Measurements from ENCODE around the gene GIPC2.
A peak's percentile ranks its signal among the peaks of the same experiment; 100 is the strongest.
"Not testable (repeated sequence)": the region's sequence is repeated elsewhere in the genome, so short reads cannot be mapped to it uniquely, and the experiment has no call there.

Gene GIPC2

GRCh38 chr1:78045926-78046778 is at the start of gene GIPC2:
Gene GIPC2, plus strand, starts transcription at chr1:78045966. Its CDS starts 129 bp downstream, at chr1:78046095.
- peak; percentile 27 to 35 for DNase-seq
- TF ChIP-seq POLR2A (IDR thresholded peaks at IDR 0.05; ENCODE audit: low read length), result no peak

GRCh38 chr1:77996734-77997133 is 49.0 kb upstream of the GIPC2 start:
- TF ChIP-seq GATA1 (IDR thresholded peaks at IDR 0.05; ENCODE audit: low read depth, low read length), result no peak
- TF ChIP-seq POLR2A (IDR thresholded peaks at IDR 0.05; ENCODE audit: low read length), result no peak
- DNase-seq, result no peak

GRCh38 chr1:78000536-78000935 is 45.2 kb upstream of the GIPC2 start:
- not testable (repeated sequence) for DNase-seq

GRCh38 chr1:78003070-78003746 is 42.6 kb upstream of the GIPC2 start:
- no peak for TF ChIP-seq POLR2A (IDR thresholded peaks at IDR 0.05; ENCODE audit: low read length)
- DNase-seq, result peak; percentile 67 to 78

GRCh38 chr1:78003882-78004718 is 41.7 kb upstream of the GIPC2 start:
- peak; percentile 85 for DNase-seq
- TF ChIP-seq POLR2A (IDR thresholded peaks at IDR 0.05; ENCODE audit: low read length) (no peak), GATA1 (IDR thresholded peaks at IDR 0.05; ENCODE audit: low read depth, low read length) (no peak)

GRCh38 chr1:78004719-78005447 is 40.9 kb upstream of the GIPC2 start, which contains the start of gene DNAJB4:
Gene DNAJB4, plus strand, starts transcription at chr1:78004939. Its CDS starts 172 bp downstream, at chr1:78005111.
- DNase-seq, result peak; percentile 94 to 97
- no peak for TF ChIP-seq GATA1 (IDR thresholded peaks at IDR 0.05; ENCODE audit: low read depth, low read length)
- peak; percentile 100 for TF ChIP-seq POLR2A (IDR thresholded peaks at IDR 0.05; ENCODE audit: low read length)

GRCh38 chr1:78005448-78005722 is 40.4 kb upstream of the GIPC2 start:
- TF ChIP-seq POLR2A (IDR thresholded peaks at IDR 0.05; ENCODE audit: low read length) (no peak), GATA1 (IDR thresholded peaks at IDR 0.05; ENCODE audit: low read depth, low read length) (no peak)
- no peak for DNase-seq

GRCh38 chr1:78005755-78006154 is 40.0 kb upstream of the GIPC2 start:
- DNase-seq, result peak; percentile 65 to 77
- no peak for TF ChIP-seq POLR2A (IDR thresholded peaks at IDR 0.05; ENCODE audit: low read length)
- no peak for TF ChIP-seq GATA1 (IDR thresholded peaks at IDR 0.05; ENCODE audit: low read depth, low read length)

- TF ChIP-seq GATA1 (IDR thresholded peaks at IDR 0.05; ENCODE audit: low read depth, low read length), result no peak
- no peak for TF ChIP-seq POLR2A (IDR thresholded peaks at IDR 0.05; ENCODE audit: low read length)
- DNase-seq, result peak in 1 of 2 experiments; percentile 27
Observed at GRCh38 chr1:78006521-78006920, 39.2 kb upstream of the GIPC2 start.

GRCh38 chr1:78007677-78008341 is 38.0 kb upstream of the GIPC2 start:
- TF ChIP-seq GATA1 (IDR thresholded peaks at IDR 0.05; ENCODE audit: low read depth, low read length) (no peak), POLR2A (IDR thresholded peaks at IDR 0.05; ENCODE audit: low read length) (no peak)
- no peak for DNase-seq

- TF ChIP-seq GATA1 (IDR thresholded peaks at IDR 0.05; ENCODE audit: low read depth, low read length) (no peak), POLR2A (IDR thresholded peaks at IDR 0.05; ENCODE audit: low read length) (no peak)
Observed at GRCh38 chr1:78009276-78009675, 36.5 kb upstream of the GIPC2 start.

GRCh38 chr1:78009836-78010235 is 35.9 kb upstream of the GIPC2 start:
- no peak for TF ChIP-seq POLR2A (IDR thresholded peaks at IDR 0.05; ENCODE audit: low read length)
- no peak for TF ChIP-seq GATA1 (IDR thresholded peaks at IDR 0.05; ENCODE audit: low read depth, low read length)
- DNase-seq, result no peak

More at GRCh38 chr1:78009276-78009675, 36.5 kb upstream of the GIPC2 start:
- no peak for DNase-seq

GRCh38 chr1:78011050-78011449 is 34.7 kb upstream of the GIPC2 start:
- DNase-seq, result no peak
- TF ChIP-seq GATA1 (IDR thresholded peaks at IDR 0.05; ENCODE audit: low read depth, low read length) (no peak), POLR2A (IDR thresholded peaks at IDR 0.05; ENCODE audit: low read length) (no peak)
